GM23338 (cell line): ENCODE data around the gene LUC7L.
"Not testable (repeated sequence)": the region's sequence is repeated elsewhere in the genome, so short reads cannot be mapped to it uniquely, and the experiment has no call there.

Experiments
- CREB1 ChIP-seq: fragments of 250-450 bp; sonication (Bioruptor Pico); IDR thresholded peaks from 2 replicates; pipeline ENCODE4 v1.5.0; 2020; ENCODE audit warnings: low read depth, mild to moderate bottlenecking, moderate library complexity
- ETS1 ChIP-seq: IDR thresholded peaks from 2 replicates; pipeline ENCODE4 v1.6.1; 2016; ENCODE audit warnings: antibody characterized with exemption
- EZH2 ChIP-seq: fragments of 200-600 bp; sonication (generic); IDR thresholded peaks from one replicate; pipeline ENCODE4 v1.8.0; 2017; ENCODE audit warnings: antibody characterized with exemption, mild to moderate bottlenecking, low read depth; ENCODE audit not compliant: unreplicated experiment
- EZH2phosphoT487 ChIP-seq: fragments of 200-600 bp; sonication (generic); IDR thresholded peaks from one replicate; pipeline ENCODE4 v1.8.1; 2018; ENCODE audit warnings: antibody characterized with exemption; ENCODE audit not compliant: unreplicated experiment
- JUNB ChIP-seq: IDR thresholded peaks from one replicate; pipeline ENCODE4 v1.6.1; 2016; ENCODE audit warnings: antibody characterized with exemption; ENCODE audit not compliant: unreplicated experiment
- NANOG ChIP-seq: IDR thresholded peaks from 2 replicates; pipeline ENCODE4 v1.6.1; 2016; ENCODE audit warnings: antibody characterized with exemption, borderline replicate concordance
- POLR2AphosphoS5 ChIP-seq: IDR thresholded peaks from 2 replicates; pipeline ENCODE4 v1.6.1; 2016; ENCODE audit warnings: antibody characterized with exemption, low read depth
- STAT1 ChIP-seq: IDR thresholded peaks from one replicate; pipeline ENCODE4 v1.6.1; 2016; ENCODE audit warnings: antibody characterized with exemption; ENCODE audit not compliant: unreplicated experiment
- TF ChIP-seq, protein P1 (sequence below), 2 experiments: fragments of 200-600 bp in 1 of 2; sonication (generic) in 1 of 2; conservative IDR thresholded peaks; 2 replicates each; pipeline versions ENCODE4 v1.5.1 to v1.6.1; 2016 to 2017; ENCODE audit warnings: antibody characterized with exemption in 2 of 2, low read depth in 2 of 2, mild to moderate bottlenecking in 2 of 2, moderate library complexity in 1 of 2
- TF ChIP-seq, protein P2 (sequence below): IDR thresholded peaks from one replicate; pipeline ENCODE4 v1.6.1; 2018; ENCODE audit warnings: antibody characterized with exemption; ENCODE audit not compliant: unreplicated experiment

- TF ChIP-seq, protein P1, sequence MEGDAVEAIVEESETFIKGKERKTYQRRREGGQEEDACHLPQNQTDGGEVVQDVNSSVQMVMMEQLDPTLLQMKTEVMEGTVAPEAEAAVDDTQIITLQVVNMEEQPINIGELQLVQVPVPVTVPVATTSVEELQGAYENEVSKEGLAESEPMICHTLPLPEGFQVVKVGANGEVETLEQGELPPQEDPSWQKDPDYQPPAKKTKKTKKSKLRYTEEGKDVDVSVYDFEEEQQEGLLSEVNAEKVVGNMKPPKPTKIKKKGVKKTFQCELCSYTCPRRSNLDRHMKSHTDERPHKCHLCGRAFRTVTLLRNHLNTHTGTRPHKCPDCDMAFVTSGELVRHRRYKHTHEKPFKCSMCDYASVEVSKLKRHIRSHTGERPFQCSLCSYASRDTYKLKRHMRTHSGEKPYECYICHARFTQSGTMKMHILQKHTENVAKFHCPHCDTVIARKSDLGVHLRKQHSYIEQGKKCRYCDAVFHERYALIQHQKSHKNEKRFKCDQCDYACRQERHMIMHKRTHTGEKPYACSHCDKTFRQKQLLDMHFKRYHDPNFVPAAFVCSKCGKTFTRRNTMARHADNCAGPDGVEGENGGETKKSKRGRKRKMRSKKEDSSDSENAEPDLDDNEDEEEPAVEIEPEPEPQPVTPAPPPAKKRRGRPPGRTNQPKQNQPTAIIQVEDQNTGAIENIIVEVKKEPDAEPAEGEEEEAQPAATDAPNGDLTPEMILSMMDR (conservative IDR thresholded peaks at IDR 0.05; ENCODE audit: low read depth in 2 of 2): not testable (repeated sequence)
- not testable (repeated sequence) for TF ChIP-seq POLR2AphosphoS5; EZH2phosphoT487; EZH2; CREB1 (CRISPR knock-in tag); JUNB; NANOG; ETS1; STAT1
- TF ChIP-seq, protein P2, sequence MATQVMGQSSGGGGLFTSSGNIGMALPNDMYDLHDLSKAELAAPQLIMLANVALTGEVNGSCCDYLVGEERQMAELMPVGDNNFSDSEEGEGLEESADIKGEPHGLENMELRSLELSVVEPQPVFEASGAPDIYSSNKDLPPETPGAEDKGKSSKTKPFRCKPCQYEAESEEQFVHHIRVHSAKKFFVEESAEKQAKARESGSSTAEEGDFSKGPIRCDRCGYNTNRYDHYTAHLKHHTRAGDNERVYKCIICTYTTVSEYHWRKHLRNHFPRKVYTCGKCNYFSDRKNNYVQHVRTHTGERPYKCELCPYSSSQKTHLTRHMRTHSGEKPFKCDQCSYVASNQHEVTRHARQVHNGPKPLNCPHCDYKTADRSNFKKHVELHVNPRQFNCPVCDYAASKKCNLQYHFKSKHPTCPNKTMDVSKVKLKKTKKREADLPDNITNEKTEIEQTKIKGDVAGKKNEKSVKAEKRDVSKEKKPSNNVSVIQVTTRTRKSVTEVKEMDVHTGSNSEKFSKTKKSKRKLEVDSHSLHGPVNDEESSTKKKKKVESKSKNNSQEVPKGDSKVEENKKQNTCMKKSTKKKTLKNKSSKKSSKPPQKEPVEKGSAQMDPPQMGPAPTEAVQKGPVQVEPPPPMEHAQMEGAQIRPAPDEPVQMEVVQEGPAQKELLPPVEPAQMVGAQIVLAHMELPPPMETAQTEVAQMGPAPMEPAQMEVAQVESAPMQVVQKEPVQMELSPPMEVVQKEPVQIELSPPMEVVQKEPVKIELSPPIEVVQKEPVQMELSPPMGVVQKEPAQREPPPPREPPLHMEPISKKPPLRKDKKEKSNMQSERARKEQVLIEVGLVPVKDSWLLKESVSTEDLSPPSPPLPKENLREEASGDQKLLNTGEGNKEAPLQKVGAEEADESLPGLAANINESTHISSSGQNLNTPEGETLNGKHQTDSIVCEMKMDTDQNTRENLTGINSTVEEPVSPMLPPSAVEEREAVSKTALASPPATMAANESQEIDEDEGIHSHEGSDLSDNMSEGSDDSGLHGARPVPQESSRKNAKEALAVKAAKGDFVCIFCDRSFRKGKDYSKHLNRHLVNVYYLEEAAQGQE: not testable (repeated sequence)
Measured at GRCh38 chr16:176477-177382, 52.5 kb downstream of the LUC7L start, which contains the start of gene HBA1.
